IMR-90 (cell line): Measurements from ENCODE around the gene LAMA5. TPM values are rescaled to one million over a fixed set of nuclear protein-coding genes. Genes with fewer than 3 reads are reported as not detected.

Experiments
- ATAC-seq: fragments of 200-7000 bp; cut with Tn5 transposase; 2 replicates; pipeline ENCODE4 v1.9.1; 2020; ENCODE audit warnings: low read depth, mild to moderate bottlenecking, moderate library complexity
- BruUV-seq: library from RNA; stranded (reverse); fragments of 400-500 nt; replicated peaks from 2 replicates; lab custom pipeline; 2021; lab: Mats Ljungman, UMichigan
- CTCF ChIA-PET: fragments of 300-600 bp; formaldehyde crosslinking; extraction: SDS; loops from one replicate; lab custom pipeline; 2021; ENCODE audit warnings: antibody characterized with exemption; lab: Yijun Ruan, JAX
- POLR2A ChIA-PET: fragments of 300-600 bp; sonication (Branson Sonifier 250); formaldehyde crosslinking; loops from one replicate; lab custom pipeline; 2022; ENCODE audit warnings: antibody characterized with exemption; ENCODE audit not compliant: unreplicated experiment; lab: Charles Lee
- DNase-seq: peaks from one replicate; pipeline ENCODE4 v3.0.0; 2013
- H2AFZ ChIP-seq: replicated peaks from 2 replicates; pipeline ENCODE3; 2013; ENCODE audit warnings: low read length, mild to moderate bottlenecking; ENCODE audit not compliant: poor library complexity
- H2AK5ac ChIP-seq: 2 replicates; pipeline ENCODE4 v1.6.1; 2013; ENCODE audit warnings: low read depth, low read length, inconsistent platforms
- H2AK9ac ChIP-seq: replicated peaks from 2 replicates; pipeline ENCODE3; 2013; ENCODE audit warnings: mild to moderate bottlenecking, low read depth, low read length, moderate library complexity; ENCODE audit not compliant: poor library complexity
- H2BK120ac ChIP-seq: 2 replicates; pipeline ENCODE4 v1.6.1; 2013; ENCODE audit warnings: low read depth, low read length, inconsistent platforms
- H2BK15ac ChIP-seq: 3 replicates; pipeline ENCODE4 v1.6.1; 2013; ENCODE audit warnings: low read depth, low read length, inconsistent platforms
- H2BK20ac ChIP-seq: 2 replicates; pipeline ENCODE4 v1.6.1; 2013; ENCODE audit warnings: low read depth, mild to moderate bottlenecking, inconsistent platforms, low read length, moderate library complexity
- H2BK5ac ChIP-seq: 2 replicates; pipeline ENCODE4 v1.6.1; 2013; ENCODE audit warnings: mild to moderate bottlenecking, low read depth, low read length, inconsistent platforms; ENCODE audit not compliant: poor library complexity, severe bottlenecking
- H3K14ac ChIP-seq: replicated peaks from 2 replicates; pipeline ENCODE4 v1.6.1; 2013; ENCODE audit warnings: low read depth, low read length, inconsistent platforms
- H3K18ac ChIP-seq: 2 replicates; pipeline ENCODE4 v1.6.1; 2013; ENCODE audit warnings: low read depth, low read length, control low read depth
- H3K23ac ChIP-seq: 2 replicates; pipeline ENCODE4 v1.6.1; 2013; ENCODE audit warnings: low read depth, low read length, inconsistent platforms
- H3K27ac ChIP-seq: 2 replicates; pipeline ENCODE4 v1.5.1; 2013; ENCODE audit warnings: mild to moderate bottlenecking, control low read depth, low read length; ENCODE audit not compliant: insufficient read depth
- H3K27me3 ChIP-seq: 2 replicates; pipeline ENCODE4 v1.6.1; 2013; ENCODE audit warnings: low read length; ENCODE audit not compliant: control insufficient read depth, insufficient read depth
- H3K36me3 ChIP-seq: 2 replicates; pipeline ENCODE4 v1.6.1; 2013; ENCODE audit warnings: low read length, mixed read lengths; ENCODE audit not compliant: control insufficient read depth, insufficient read depth
- H3K4ac ChIP-seq: 2 replicates; pipeline ENCODE4 v1.6.1; 2013; ENCODE audit warnings: low read depth, low read length, inconsistent platforms
- H3K4me1 ChIP-seq: 2 replicates; pipeline ENCODE4 v1.6.1; 2013; ENCODE audit warnings: low read length, mixed read lengths; ENCODE audit not compliant: control insufficient read depth, insufficient read depth
- H3K4me2 ChIP-seq: 2 replicates; pipeline ENCODE4 v1.6.1; 2013; ENCODE audit warnings: low read depth, mild to moderate bottlenecking, control low read depth, low read length, moderate library complexity
- H3K4me3 ChIP-seq: 2 replicates; pipeline ENCODE4 v1.5.1; 2013; ENCODE audit warnings: low read depth, mild to moderate bottlenecking, control low read depth, low read length, moderate library complexity; ENCODE audit not compliant: insufficient read depth
- H3K56ac ChIP-seq: 2 replicates; pipeline ENCODE4 v1.6.1; 2013; ENCODE audit warnings: low read length, inconsistent platforms; ENCODE audit not compliant: insufficient read depth; ENCODE audit errors: extremely low read depth
- H3K79me1 ChIP-seq, 2 experiments: 2 replicates each; pipeline ENCODE4 v1.6.1; 2013; ENCODE audit warnings: low read length in 2 of 2, inconsistent platforms in 1 of 2, low read depth in 1 of 2
- H3K9ac ChIP-seq: 2 replicates; pipeline ENCODE4 v1.6.1; 2013; ENCODE audit warnings: low read depth, low read length, control low read depth
- H3K9me1 ChIP-seq: 2 replicates; pipeline ENCODE4 v1.6.1; 2013; ENCODE audit warnings: low read length, inconsistent platforms; ENCODE audit not compliant: insufficient read depth
- H3K9me3 ChIP-seq: 2 replicates; pipeline ENCODE4 v1.6.1; 2013; ENCODE audit warnings: low read length; ENCODE audit not compliant: control insufficient read depth, insufficient read depth
- H4K20me1 ChIP-seq: 2 replicates; pipeline ENCODE4 v1.6.1; 2013; ENCODE audit warnings: low read length, inconsistent platforms; ENCODE audit not compliant: insufficient read depth
- H4K5ac ChIP-seq: 2 replicates; pipeline ENCODE4 v1.6.1; 2013; ENCODE audit warnings: mild to moderate bottlenecking, low read depth, low read length, control low read depth
- H4K8ac ChIP-seq, 2 experiments: 2 replicates each; pipeline ENCODE4 v1.6.1; 2013; ENCODE audit warnings: low read depth in 2 of 2, low read length in 2 of 2, control low read depth in 1 of 2, inconsistent platforms in 1 of 2
- H4K91ac ChIP-seq: 2 replicates; pipeline ENCODE4 v1.6.1; 2013; ENCODE audit warnings: low read depth, low read length, inconsistent platforms; ENCODE audit not compliant: insufficient read depth
- POLR2A ChIP-seq: IDR thresholded peaks from 2 replicates; pipeline ENCODE4 v1.6.1; 2012; ENCODE audit warnings: mild to moderate bottlenecking, low read depth, low read length
- WGBS, 2 experiments: methylation state at CpG; one replicate each; pipeline versions ENCODE4 v1.1.5 to v1.1.7; 2013; ENCODE audit warnings: missing lambda C conversion rate in 2 of 2; ENCODE audit not compliant: insufficient read length in 1 of 2; ENCODE audit errors: extremely low coverage in 2 of 2; 5-methylcytosine and 5-hydroxymethylcytosine counted together
- dilution Hi-C: fragments of 300-500 bp; cut with HindIII; formaldehyde crosslinking; loops from one replicate; pipeline ENCODE4 v1.14.3; 2018; ENCODE audit warnings: low sequenced_read_pairs; ENCODE audit not compliant: unreplicated experiment
- in situ Hi-C: fragments of 300-500 bp; cut with MboI; formaldehyde crosslinking; loops from 3 replicates; pipeline ENCODE4 v1.14.3; 2019; ENCODE audit warnings: low sequenced_read_pairs, inconsistent platforms, mixed read lengths
- intact Hi-C: fragments of 100-400 bp; cut with micrococcal nuclease; formaldehyde crosslinking; loops from 2 replicates; pipeline ENCODE4 v1.10.0; 2022
- polyA plus RNA-seq, 3 experiments: library from polyadenylated mRNA; depleted of rRNA; stranded (reverse); fragments of >200 nt; gene quantifications; 2 replicates each; pipeline ENCODE4 v1.2.3, GENCODE V29; 2012; ENCODE audit warnings: low replicate concordance in 1 of 3
- total RNA-seq: library from RNA; depleted of rRNA; stranded (reverse); fragments of >200 nt; gene quantifications from 2 replicates; pipeline ENCODE4 v1.2.3, GENCODE V29; 2012
- TF ChIP-seq, protein P1 (sequence below): fragments of 150-350 bp; IDR thresholded peaks from 2 replicates; pipeline ENCODE4 v1.6.1; 2017; ENCODE audit warnings: mild to moderate bottlenecking, antibody characterized with exemption, low read length, low read depth
- TF ChIP-seq, protein P2 (sequence below): conservative IDR thresholded peaks from 2 replicates; pipeline ENCODE4 v1.5.1; 2012; ENCODE audit warnings: mild to moderate bottlenecking, low read depth, low read length, improper control_type of control experiment
- TF ChIP-seq, protein P3 (sequence below): fragments of 150-350 bp; IDR thresholded peaks from 2 replicates; pipeline ENCODE4 v1.6.1; 2016; ENCODE audit warnings: low read depth, mild to moderate bottlenecking, low read length, moderate library complexity, borderline replicate concordance

LAMA5 gene
- total and polyA plus RNA-seq, 2 of the 4 experiments (the other 2 are of a cell fraction), result 0.90 to 7.3 TPM

DNA sequence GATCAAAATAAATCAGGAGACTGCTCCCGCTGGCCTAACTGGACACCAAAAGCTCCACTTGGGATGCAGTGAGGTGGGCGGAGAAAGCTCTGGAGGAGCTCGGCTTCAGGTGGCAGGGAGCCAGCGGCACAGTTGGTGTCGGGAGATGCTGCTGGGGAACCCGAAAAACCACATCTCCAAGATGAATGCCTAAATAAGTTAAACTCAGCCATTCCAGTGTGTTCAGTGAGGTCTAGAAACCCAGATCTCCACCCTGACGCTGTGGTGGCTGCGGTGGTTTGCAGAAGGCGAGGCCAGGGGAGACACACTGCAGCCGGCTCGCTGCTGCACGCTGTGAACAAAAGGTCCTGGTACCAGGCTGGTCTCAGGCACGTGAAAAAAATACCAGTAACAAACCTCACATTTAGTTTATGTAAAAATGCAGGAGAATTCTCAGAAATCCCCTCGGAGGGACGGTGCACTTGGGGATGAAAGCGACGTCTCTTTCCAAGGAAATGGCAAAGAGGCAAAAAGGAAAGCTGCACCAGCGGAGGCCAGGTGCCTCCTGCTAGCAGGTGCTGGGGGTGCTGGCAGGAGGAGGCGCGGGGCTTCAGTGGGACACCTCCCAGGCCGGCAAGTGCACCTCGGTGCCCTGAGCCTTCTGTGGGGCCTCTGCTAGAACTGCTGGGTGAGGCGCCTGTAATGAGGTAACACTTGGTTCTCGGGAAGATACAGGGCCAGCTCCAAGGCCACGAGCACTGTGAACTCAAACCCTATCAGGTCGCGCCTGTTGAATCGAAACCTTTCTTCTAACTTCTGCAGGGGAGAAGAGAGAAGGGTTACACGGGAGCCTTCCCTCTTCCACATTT lies 23.4 kb upstream of the LAMA5 start:
- Histone ChIP-seq H3K9me3 (no peaks in the 10 kb centered on the region), H2AFZ (no peak overlapping the region), H2BK15ac (no peak overlapping the region), H3K23ac (no peak overlapping the region), H3K56ac (no peak overlapping the region), H3K79me1 (peaks cover 26 to 42% of the 10 kb centered on the region in 2 experiments), H3K4me3 (no peak overlapping the region), H2BK20ac (no peak overlapping the region), H3K9me1 (0 out of 2 replicates have a peak, but pooled peaks cover 4% of the 10 kb centered on the region), H4K5ac (no peak overlapping the region), H3K18ac (no peak overlapping the region), H2BK5ac (no peak overlapping the region), H3K14ac (no peak overlapping the region), H4K8ac (no peak overlapping the region), H2AK5ac (no peak overlapping the region), H2BK120ac (no peak overlapping the region), H2AK9ac (peak overlapping the region; percentile 5), H3K27me3 (no peaks in the 10 kb centered on the region), H3K4me2 (no peak overlapping the region), H3K4ac (no peak overlapping the region), H3K36me3 (peaks cover 47% of the 10 kb centered on the region), H4K20me1 (peaks cover 44% of the 10 kb centered on the region), H3K4me1 (peaks cover 5% of the 10 kb centered on the region), H3K27ac (no peak overlapping the region), H3K9ac (no peak overlapping the region), H4K91ac (no peak overlapping the region)
- intact Hi-C loops (no loop called here), in situ Hi-C loops (loop anchor here (25.0 kb wide), 1 partner anchor 378 kb away; no protein-coding TSS in a partner anchor), dilution Hi-C loops (loop anchor here (25.0 kb wide), 1 partner anchor 103 kb away; no protein-coding TSS in a partner anchor)
- no TSS peak for BruUV-seq
- TF ChIP-seq, protein P1, sequence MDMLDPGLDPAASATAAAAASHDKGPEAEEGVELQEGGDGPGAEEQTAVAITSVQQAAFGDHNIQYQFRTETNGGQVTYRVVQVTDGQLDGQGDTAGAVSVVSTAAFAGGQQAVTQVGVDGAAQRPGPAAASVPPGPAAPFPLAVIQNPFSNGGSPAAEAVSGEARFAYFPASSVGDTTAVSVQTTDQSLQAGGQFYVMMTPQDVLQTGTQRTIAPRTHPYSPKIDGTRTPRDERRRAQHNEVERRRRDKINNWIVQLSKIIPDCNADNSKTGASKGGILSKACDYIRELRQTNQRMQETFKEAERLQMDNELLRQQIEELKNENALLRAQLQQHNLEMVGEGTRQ, result no peak
- TF ChIP-seq, protein P2, sequence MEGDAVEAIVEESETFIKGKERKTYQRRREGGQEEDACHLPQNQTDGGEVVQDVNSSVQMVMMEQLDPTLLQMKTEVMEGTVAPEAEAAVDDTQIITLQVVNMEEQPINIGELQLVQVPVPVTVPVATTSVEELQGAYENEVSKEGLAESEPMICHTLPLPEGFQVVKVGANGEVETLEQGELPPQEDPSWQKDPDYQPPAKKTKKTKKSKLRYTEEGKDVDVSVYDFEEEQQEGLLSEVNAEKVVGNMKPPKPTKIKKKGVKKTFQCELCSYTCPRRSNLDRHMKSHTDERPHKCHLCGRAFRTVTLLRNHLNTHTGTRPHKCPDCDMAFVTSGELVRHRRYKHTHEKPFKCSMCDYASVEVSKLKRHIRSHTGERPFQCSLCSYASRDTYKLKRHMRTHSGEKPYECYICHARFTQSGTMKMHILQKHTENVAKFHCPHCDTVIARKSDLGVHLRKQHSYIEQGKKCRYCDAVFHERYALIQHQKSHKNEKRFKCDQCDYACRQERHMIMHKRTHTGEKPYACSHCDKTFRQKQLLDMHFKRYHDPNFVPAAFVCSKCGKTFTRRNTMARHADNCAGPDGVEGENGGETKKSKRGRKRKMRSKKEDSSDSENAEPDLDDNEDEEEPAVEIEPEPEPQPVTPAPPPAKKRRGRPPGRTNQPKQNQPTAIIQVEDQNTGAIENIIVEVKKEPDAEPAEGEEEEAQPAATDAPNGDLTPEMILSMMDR, result no peak
- TF ChIP-seq, protein P3, sequence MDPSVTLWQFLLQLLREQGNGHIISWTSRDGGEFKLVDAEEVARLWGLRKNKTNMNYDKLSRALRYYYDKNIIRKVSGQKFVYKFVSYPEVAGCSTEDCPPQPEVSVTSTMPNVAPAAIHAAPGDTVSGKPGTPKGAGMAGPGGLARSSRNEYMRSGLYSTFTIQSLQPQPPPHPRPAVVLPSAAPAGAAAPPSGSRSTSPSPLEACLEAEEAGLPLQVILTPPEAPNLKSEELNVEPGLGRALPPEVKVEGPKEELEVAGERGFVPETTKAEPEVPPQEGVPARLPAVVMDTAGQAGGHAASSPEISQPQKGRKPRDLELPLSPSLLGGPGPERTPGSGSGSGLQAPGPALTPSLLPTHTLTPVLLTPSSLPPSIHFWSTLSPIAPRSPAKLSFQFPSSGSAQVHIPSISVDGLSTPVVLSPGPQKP, result no peak
- TF ChIP-seq POLR2A, result peak; percentile 20; the same call in 1 of the 2 replicates
- ATAC-seq (no peak), DNase-seq (no peak)
- ChIA-PET POLR2A (interaction anchor here (0.6 kb wide), 1 partner anchor 88 kb away, joined by 5 read pairs; no protein-coding TSS in a partner anchor), CTCF (interaction anchor here (0.9 kb wide), 1 partner anchor 8 kb away, joined by 3 read pairs; no protein-coding TSS in a partner anchor)
- 82% methylated on average over 4 of the region's 29 CpGs; no CpG with 5 or more reads in 1 of the 2 experiments for WGBS, 2 experiments
